Stimulated activated CD4-positive, alpha-beta T cell treated with anti-CD3 and anti-CD28 coated beads, Interleukin-15, amount 100 ng/mL, for 1 hour (primary cell): Measurements from ENCODE around the gene MOXD1.

Experiments
- DNase-seq, 2 donors: peaks; one replicate each; pipeline ENCODE4 v3.0.0-alpha.2; 2020; ENCODE audit warnings: low read depth in 1 of 2, low spot score in 1 of 2

The MOXD1 gene

DNA sequence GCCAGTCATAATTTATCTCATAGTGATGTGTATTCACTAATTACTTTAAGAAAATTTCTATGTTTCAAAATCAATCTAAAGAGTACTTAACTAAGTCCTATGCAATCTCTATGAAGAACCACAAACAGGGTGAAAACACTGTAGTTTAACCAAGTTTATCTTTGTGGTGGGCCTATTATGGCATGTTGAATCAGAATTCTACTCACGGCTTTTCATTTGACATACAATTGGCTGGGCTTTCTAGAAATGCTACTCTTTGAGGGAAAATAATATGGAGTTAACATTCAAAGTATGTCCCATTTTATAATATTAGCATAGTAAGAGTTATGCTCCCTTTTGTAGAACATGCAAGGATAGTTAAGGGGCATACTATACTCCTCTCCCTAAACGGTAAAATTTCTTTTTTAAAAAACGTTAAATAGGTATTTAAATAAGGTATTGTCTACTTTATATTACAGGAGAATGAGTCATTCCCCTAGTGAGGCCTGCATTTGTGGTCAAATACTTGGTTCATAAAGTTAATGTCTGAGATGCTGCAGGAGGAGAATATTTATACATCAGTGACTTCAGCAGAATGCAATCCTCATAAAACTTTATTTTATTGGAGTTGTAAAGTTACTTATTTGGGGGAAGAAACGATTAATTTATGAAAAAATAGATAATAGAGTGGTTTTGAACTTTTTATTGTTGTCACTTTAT is 1.8 kb downstream of the MOXD1 start:
- no peak for DNase-seq

DNA sequence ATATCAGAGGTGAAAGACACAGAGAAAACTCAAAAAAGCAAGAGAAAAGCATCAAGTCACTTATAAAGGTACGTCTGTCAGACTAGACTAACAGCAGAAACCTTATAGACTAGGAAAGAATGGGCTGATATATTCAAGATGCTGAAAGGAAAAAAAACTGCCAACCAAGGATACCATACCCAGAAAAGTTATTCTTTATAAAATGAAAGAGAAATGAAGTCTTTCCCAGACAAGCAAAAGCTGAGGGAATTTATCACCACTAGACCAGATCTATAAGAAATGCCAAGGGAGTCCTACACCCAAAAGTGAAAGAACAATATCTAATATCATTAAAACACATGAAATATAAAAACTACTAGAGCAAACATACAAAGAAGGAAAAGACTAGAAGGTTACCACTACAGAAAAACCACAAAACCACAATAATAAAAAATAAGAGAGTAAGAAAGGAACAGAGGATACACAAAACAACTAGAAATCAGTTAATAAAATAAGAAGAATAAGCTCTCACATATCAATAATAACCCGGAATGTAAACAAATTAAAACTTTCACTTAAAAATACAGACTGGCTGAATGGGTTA is 6.2 kb downstream of the MOXD1 start:
- DNase-seq = no peak

DNA sequence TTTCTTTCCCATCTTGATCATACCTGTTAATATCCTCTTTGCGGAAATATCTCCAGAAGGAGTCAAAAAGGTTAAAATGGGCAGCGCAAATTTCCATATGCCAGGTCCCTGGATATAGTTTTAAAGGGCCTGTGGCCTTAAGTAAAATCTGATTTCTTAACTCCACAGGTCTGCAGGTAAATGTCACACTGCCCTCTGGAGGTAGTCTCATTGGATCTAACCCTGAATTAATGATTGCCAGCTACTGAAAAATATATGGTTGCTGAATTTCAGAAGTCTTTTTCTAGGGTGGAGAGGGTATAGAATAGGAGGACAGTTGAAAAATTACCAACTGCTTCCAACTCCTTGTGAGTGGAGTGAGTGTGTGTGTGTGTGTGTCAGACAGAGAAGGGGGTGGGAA is 8.5 kb downstream of the MOXD1 start:
- DNase-seq = no peak

DNA sequence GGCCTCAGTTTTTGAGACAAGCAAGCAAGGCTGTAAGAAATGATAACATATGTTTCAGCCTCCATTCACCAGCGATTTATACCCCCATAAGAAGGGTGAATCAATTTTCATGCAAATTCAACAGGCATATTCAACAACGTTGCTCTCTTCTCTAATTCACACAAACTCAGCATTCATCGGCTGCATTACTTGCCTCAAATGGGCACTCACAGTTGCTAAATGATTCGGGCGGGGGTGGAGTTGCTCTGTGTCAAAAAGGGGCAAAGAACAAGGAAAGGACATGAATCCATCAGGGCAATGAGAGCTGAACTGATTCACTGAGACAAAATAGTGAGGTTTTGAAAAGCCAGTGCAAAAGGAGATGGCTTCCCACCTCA is 9.0 kb downstream of the MOXD1 start:
- no peak for DNase-seq

DNA sequence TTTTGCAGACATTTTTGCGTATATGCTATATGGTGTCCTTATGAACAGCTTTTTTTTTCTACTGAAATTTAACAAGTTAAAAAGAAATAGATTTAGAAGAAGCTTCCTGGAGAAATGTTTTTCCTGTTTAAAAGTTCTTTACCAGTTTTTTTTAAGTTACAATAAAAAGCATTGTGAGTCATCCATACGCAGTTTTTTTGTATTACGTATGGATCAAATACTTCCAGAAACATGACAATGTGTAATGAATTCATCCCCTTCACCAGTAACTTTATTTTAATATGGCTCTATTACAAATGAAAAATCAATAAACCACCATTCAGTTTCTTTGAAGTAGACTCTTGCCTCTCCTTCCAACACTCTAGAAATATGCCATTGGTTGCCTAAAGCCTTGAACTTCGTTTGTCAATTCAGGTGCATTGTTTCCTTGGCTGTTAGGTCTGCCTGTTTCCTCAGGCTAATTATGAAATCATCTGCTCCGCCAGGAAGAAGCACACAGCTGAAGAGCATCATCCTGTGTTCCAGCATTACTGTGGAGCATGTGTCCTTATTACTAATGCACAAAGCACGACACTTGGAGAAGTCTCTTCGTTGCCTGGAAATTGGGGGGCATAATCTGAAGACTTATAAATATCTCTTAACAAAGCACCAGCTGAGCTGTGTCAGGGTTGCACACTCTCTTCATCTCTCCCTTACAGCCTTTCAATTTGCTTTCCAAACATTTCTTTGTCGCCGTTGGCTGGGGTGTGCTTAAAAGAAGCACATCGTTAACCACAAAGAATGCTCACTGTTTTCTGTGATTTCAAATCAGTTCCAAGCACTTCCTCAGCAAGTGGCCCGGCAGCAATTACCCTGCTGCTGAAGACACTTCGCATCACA is 9.6 kb downstream of the MOXD1 start:
- no peak for DNase-seq

DNA sequence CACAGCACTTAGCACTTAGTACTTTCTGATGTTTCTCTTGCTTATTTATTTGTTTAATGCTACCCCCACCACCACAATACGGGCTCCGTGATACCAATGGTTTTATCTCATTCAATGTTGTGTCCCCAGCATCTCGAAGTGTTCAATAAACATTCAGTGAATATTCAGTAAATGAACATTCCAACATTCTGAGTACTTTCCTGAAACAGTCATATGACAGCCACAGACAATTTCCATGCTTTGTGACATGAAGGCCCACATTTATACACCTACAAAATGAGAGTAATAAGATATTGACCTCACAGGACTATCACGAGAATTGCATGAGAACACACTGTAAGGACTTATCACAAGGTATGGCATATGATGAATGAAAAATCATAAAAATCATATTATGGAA is 10.8 kb downstream of the MOXD1 start:
- DNase-seq = no peak

DNA sequence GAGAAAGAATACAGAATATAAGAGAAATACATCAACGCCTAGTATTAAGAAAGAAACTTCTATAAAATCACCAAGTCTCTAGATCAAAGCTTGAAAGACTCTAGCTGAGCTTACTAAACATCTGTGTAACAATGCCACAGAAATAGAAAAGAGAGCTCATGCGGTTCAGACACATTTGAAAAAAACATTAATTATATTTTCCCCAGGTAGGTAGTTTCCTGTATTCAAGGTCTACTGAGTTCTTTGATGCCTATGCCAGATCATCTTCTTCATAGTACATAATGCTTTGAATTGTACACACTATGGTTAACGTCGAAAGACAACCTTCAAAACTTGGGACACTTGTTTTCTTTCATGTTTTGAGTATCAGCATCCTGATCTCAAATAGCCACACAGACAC is 11.3 kb downstream of the MOXD1 start:
- DNase-seq = no peak

DNA sequence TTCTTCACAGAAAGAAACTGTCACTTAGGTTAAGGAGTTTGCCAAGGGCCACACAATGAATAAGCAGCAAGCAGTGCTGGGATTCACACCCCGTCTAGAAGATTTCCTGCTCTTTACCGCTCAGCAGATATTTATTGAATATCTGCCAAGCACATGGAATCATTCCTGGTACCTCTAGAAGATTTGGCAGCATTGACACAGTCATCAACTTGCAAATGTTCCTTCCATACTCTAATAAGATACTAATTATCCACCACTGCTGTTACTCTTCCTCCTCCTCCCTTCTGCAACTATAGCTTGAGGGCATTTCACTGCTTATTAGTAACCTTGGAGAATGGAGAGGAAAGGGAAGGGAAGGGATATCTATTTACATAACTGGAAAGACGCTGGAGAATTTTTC is 13.0 kb downstream of the MOXD1 start:
- DNase-seq = no peak

DNA sequence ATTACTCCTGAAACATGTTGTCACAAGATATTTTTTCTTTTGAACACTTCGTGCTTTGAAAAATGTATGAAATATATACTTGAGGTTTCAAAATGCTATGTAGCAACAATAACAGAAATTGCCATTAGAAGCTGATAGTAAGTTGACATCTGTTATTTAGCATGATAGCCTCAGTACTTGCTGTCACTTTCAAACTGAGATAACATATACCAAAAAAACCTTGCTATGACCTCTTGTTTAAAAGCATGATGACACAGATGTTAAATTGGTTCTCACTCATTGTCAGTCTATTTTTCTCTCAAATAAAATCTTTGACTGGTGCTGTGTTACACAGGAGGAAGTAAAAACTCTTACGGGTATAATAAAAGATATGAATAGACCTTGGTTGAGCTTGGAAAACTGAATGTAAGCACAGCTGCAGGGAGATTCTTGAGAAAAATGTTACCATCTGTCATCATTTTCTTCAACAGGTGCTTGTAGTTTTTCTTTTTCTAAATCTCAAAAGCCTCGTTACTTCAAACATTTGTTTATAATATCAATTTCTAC is 18.6 kb downstream of the MOXD1 start:
- no peak for DNase-seq

DNA sequence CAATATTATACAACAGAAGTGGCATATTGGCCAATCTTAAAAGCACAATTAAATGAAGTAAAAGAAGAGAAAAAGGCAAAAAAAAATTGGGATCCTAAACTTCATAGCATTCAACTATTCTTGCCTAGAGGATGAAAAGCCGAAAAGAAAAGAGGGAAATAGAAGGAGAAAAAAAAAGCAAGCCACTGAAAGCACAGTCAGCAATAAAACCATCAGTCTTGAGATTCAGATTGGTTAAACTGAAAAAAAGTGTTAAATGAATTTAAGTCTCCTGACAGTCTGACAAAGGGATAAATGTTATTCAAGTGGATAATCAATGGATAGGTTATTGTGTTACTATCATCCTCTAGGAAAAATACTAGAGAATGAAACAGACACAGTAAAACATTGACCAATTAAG is 19.9 kb downstream of the MOXD1 start:
- DNase-seq = no peak

DNA sequence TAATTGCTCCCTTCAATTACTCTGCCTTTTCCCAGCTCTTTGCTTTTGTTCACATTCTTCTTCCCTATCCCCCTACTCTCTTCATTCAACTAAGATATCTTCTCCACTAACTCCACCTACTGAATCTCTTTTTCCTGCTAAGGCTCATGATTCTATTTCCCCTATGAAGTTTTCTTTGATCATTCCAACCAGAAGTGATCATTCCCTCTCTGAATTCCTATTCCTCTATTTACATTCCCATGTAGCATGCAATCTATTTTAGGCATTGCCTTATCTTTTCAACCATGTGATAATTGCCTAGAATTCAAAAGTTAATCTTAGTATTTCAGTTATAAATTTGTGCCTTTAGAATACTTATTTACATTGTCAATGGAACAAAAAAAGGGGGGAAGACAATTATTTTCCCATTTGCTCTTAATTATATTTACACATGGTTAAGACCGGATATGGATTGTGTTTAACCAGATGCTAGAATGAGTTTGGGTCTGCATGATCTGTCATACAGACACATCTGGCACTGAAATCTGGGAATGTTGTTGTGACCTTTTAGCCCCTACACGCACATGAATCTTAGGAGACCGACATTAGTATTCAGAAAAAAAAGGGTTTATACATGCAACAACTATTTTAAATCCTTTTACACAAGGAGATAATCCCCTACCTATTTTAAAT is 20.8 kb downstream of the MOXD1 start:
- no peak for DNase-seq

DNA sequence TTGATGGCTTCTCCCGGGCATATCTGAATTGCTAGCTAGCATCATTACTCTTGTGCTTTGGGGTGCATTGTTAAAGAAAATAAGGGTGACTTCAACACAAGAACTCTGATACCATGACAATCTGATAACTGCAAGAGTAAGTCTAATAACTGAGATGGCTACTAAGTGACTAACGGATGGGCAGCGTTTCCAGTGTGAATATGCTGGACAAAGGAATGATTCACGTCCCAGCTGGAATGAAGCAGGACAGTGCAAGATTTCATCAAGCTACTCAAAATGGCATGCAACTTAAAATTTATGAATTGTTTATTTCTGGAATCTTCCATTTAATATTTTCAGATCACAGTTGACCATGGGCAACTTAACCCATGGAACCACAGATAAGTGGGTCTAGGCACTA is 31.7 kb downstream of the MOXD1 start:
- no peak for DNase-seq

DNA sequence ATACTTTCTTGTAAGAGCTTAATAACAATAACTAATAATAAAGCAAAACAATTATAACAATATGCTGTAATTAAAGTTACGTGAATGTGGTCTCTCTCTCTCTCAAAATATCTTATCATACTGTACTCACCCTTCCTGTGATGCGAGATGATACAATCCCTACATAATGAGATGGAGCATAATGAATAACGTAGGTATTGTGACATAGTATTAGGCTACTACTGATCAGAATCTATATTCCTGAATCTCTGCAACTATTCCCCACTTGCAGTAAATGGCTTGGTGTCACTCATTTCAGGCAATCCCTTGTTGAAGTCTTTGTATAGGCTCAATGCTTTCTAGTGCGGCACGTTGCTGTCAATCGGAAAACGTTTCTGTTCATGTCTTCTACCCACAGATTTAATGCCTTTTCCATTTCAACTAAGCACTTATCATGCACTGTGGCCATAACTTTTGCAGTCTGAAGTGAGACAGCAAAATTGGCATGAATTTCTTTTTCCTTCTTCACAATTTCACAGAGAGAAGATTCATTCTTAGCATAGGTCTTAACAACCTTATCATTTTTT is 32.3 kb downstream of the MOXD1 start:
- DNase-seq = no peak

DNA sequence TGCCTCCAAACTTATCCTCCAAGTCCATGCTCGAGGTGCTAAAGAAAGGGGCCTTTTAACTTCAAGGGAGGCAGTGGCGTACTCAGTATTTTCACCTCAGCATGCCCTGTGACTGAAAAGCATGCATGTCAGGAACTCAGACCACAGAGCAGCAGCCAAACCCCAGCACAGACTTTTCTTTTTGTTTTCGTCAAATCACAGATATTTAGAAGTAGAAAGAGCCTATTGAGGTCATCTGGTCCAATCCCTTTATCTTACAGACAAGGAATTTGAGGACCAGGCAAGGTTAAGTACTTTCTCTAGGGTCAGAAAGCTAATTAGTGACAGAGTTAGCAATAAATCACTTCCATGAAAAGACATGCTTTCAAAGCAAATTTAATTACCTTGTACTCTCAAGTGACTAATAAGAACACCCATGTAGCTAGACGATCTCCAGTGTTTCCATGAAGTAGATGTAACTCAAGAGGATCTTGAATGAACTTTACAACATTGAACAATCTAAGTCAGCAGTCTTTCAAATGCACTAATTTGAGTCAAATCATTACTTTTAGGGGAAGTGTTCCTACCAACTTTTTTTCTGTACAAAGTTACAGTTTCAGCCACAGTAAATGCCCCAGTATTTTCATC is 35.9 kb downstream of the MOXD1 start:
- no peak for DNase-seq

DNA sequence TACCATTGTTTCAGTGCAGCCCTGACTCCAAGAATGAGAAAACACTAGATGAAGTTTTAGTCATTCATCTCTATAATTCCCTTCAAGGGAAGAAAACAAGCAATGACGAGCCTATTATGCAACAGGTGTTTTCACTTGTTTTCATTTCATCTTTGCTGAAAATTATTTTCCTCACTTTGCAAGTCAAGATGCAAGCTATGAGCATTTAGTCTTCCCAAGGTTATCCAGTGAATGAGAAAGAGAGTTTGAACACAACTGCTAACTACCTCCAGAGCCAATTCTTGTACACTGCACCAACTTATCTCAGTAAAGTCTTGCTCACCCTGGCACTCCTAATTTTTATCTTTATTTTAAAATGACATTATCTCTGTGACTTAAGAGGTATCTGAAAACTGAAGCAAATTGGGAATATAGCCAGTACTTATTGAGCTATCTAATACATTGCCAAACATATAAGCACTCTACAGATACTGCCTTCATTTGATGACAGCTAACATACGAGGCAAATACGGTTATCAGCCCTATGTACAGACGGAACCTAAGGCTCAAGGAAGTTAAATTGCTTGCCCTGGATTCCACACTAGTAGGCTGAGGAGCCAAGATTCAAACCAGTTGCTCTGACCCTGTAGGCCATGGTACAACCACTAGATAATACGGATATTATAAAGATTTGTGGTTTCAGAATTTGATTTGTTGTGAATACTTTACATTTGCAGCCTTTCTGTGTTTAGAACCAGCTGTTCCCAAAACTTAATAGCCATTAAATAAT is 36.8 kb downstream of the MOXD1 start:
- no peak for DNase-seq

DNA sequence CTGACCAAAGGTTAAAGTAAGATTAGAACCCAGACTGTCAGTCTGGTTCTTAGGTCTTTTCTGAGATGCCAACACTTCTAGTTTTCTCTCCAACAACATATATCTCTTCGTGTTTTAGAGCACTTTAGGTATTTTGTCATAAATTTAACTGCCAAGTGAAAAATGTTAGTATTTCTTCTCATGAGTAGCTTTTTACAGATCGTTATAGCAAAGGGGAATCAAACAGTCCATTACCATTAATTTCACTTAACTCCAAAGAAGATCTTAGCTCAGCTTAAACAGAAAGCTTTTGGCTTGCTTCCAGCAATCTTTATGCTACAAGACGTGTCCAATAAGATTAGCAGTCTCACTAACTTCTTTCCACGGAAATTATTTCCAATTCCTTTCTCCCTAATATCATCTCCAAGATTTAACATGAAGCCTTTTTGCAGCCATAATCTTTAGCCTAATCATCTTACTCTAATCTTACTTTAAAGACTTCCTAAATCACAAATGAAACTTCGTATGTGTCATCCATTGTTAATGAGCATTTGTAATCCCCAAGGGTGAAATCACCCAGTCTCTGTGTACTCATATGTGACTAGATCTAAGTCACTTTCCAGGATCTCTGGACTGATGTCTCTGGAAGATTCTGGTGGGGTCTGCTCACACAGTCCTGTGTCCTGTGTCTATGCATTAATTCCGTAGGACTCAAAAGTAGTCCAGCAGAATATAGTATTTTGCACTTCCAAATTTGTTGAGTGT is 38.7 kb downstream of the MOXD1 start:
- no peak for DNase-seq

DNA sequence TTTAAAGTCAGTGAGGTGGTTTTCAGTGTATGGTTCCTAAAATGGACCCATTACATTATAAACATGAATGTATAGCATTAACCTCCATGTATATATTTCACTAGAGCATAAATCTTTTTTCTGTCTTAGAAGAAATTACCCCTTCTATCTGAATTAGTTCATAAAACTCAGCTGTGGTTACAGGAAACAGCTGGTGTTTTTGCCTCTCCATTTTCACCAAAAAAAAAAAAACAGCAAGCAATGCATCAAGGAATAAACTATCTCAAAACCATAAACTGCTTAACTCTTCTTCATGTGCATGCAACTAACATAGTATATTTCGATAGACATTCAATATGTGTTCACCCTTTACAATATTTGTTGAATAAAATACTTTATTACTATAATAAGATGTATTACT is 40.2 kb downstream of the MOXD1 start:
- DNase-seq = no peak

DNA sequence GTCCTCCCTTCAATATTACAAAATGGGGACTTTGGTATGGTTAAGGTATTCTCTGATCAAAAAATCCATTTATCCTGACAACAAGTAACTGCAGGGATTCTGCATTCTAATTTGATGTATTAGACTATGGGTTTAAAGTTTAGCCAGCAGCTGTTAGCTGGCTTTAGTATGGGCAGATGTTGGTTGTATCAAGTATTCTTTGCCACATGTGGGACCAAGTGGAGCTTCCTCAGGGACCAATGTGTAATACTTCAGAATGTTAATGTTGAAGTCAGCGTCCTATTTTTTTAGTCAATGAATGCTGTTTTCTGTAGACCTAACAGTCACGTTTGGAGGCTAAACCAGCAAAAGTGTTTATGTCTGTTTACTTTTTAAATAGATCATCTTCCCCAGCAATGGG is 41.4 kb downstream of the MOXD1 start:
- no peak for DNase-seq

DNA sequence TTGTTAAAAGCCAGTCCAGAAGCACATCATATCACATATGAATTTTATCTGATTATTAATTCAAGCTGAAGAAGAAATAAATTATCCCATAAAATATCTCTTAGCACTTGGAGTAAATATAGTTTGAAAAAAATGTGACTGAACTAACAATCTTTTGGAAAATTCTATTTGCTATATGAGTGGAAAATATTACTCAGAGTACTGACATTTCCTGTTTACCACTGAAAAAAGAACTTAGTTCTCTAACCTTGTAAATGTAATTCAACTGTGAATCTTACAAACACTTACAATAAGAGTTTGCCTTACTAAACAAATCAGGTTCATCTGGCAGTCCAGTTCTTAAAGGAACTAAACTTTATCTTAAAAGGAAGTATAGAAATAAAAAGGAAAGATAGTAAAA is 44.2 kb downstream of the MOXD1 start:
- no peak for DNase-seq
